ENCODE results near the gene BRINP3.

Gene BRINP3

DNA sequence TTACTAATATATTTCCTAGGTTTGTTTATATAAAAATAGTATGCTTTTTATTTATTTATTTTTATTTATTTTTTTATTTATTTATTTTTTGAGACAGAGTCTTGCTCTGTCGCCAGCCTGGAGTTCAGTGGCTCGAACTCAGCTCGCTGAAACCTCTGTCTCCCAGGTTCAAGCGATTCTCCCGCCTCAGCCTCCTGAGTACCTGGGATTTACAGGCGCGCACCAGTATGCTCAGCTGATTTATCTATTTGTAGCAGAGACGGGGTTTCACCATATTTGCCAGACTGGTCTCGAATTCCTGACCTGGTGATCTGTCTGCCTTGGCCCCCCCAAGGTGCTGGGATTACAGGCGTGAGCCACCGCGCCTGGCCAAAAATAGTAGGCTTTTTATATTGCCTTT lies 33.2 kb downstream of the BRINP3 start:
- DNase-seq: no peak

DNA sequence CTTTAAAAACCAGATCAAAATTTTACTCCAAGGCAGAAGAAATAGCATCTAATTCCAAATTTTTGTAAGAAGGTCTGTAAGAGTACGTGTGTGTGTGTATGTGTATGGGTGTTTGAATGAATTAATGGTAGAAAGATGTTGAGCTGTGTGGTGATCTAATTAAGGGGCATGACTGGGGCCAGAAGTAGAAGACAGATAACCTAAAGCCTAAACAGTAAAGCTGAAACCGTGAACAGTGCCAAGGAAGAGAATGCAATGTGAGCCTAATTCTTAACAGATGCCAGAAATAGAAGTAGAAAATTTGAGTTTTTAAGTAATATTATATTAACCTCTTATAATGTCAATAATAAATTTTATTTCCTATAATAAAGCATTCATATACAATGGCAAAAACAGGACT lies 38.2 kb downstream of the BRINP3 start:
- no peak for DNase-seq

DNA sequence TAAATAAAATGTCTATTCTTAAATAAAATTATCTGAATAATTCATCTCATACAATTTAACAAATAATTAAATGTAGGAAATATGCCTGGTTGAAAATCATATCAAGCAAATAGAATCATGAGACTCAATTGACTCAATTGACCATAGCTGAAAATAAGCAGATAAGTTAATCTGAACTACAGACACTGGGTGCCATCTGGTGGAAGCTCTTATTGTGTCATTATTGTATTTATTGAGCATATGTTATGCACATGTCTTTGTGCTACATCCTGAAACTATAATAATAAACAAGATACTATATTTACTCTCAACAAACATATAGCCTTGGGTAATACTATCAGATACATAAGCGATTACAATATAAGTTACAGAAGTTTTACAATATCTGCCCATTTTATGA lies 41.0 kb downstream of the BRINP3 start:
- no peak for DNase-seq

DNA sequence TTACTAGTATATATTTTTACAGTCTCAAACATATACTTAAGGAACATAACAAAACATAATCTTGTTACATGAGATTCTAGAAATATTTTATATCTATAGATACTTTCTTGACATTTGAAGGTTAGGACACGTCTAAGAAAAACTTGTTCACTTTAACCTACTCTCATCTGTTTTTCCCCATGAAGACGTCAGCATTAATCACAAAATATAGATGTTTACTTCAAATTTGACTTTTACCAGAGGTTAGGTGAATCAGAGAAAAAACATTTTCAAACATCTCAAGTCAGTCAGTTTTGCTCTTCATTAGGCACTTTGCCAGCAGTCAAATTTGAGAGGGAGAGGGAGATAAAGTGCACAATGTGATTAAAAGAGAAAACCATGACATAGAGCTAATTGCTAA lies 47.7 kb downstream of the BRINP3 start:
- DNase-seq: no peak

DNA sequence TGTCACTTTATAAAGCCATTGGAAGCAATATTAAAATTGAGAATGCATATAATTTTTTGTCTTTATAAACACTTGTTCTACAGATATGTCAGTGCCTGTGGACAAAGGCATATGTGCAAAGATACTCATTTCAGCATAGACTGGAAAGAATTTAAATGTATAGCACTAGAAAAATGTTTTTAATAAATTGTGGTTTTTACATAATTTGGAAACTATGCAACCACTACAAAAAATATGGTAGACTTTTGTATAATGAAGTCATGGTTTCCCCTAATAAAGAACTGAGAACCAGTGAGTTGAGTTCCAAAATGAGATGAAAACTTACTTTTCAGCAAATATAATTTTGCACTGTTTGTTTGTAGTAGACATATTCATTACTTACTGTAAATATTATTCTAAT lies 48.5 kb downstream of the BRINP3 start:
- no peak for DNase-seq

DNA sequence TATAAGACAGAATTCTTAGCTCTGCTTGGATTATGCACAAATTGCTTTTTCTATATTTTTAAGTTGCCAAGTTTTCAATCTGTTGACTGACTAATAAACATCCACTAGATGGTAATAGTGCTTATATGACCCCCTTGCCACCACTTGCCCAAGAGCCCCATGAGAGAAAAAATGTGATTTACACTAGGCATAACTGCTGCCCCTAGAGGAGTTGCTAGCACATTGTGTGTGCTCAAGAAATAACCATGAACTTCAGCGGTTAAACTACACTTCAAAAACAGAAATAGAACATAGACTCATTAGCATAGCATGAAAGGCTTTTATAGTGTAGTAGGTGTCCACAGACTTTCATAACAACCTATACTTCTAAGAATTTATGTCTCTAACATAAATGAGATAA lies 61.4 kb downstream of the BRINP3 start:
- DNase-seq: no peak

DNA sequence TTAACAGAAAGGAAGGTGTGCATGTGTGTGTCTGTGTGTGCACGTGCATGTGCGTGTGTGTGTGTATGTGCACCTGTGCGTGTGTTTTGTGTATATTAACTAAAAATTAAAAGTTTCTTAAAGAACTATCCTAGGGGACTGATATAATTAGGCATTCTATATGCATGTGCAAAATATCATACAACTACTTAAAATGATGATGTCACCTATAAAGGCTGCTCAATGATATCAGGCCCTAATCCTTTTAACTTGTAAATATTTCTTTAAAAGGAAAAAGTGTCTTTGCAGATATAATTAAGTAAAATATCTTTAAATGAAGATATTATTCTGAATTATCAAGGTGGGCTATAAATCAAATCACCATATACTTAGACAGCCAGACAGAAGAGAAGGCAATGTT lies 64.5 kb downstream of the BRINP3 start:
- no peak for DNase-seq

DNA sequence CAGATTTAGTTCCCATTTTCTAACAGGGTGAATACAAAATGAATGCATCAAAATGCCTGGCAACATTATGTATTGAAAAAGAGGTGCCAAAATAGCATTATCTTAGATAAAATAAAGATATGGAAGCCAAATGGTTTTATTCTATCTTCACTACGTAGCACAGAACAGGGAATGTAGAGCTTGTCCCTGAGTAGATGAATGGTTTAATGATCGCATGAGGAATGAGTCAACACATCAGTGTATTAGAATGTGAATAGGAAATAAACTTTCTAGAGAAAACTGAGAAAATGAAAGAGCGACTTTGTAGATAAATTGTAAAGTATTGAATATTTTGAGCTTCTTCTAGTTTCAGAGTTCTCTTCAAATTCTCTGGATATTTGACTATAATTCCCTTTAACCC lies 74.3 kb downstream of the BRINP3 start:
- no peak for DNase-seq

DNA sequence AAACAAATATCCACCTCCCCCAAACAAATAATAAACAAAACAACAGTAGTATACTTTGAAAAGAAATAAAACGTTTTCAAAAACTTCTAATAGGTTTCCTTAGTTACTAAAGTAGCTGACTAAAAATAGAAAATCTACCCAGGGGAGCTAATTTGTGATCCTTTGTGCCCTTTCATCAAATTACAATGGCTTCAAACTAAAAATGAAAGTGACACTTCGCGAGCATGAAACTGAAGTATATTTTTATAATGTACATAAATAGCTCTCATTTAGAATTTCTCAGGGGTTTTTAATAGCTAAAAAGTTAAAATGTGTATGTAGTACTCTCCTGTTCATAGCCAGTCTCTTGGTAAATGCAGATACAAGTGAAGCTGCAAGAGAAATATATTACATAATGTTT lies 78.4 kb downstream of the BRINP3 start:
- DNase-seq: no peak

DNA sequence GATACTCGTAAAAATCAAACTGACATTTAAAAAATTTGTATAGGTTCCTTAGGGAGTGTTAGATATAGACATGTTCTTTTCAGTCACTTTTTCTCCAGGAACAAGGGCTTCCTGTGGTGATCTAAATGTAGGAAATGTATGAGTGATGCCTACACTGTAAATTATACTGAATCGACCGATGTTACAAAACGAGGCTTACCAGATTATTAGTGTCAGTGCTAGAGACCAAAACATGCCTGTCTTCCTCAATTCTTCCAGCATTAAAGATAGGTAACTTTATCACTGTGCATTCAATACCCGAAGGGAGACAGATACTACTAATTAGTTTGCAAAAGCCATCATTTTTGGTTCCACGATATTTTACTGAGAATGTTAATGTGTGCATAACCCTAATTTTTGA lies 86.1 kb downstream of the BRINP3 start:
- DNase-seq: no peak

DNA sequence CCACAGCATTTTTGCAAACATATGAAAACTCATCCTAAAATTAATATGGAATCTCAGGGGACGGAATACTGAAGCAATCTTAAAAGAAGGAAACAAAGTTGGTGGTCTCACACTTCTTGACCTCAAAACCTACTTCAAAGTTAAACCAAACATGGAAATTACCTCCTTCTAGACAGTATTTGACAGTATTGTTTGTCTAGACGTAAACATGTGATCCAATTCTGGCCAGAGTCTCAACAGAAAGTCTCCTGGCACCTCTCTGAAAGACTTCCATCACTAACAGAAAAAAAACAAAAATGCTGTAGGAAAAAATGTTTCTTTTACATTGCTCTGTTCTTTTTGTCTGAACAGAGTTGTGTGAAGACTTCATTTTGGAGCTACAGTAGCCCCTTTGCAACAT lies 99.7 kb downstream of the BRINP3 start:
- no peak for DNase-seq

DNA sequence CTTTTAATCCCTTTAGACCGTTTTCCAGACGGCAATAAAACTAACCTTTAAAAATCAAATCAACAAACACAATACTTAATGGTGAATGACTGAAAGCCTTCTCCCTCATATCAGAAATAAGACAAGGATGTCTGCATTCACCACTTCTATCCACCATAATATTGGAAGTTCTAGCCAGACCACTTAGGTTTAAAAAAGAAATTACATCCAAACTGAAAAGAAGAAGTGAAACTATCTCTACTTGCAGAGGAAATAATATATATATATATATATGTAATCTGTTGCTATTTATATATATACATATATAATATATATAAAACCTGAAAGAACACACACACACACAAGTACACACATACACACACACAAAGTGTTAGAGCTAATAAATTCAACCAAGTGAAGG lies 100.4 kb downstream of the BRINP3 start:
- no peak for DNase-seq

DNA sequence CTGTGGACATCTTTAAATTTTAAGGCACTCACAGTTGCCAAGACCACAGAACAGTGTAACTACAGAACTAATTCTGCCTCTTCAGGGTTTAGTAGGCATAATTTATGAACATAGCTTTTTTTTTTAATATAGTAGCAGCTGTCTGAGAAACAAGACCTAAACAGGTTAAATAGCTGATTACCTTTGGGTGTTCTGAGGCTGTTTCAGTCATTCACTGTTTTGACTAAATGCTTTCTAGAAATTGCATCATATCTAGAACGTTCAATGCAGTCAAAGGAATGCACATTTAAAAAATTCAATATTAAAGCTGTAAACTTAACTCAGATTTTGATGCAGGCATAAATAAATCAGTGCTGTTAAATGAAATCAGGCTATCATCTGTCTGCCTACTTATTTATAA lies 101.6 kb downstream of the BRINP3 start:
- DNase-seq: no peak

DNA sequence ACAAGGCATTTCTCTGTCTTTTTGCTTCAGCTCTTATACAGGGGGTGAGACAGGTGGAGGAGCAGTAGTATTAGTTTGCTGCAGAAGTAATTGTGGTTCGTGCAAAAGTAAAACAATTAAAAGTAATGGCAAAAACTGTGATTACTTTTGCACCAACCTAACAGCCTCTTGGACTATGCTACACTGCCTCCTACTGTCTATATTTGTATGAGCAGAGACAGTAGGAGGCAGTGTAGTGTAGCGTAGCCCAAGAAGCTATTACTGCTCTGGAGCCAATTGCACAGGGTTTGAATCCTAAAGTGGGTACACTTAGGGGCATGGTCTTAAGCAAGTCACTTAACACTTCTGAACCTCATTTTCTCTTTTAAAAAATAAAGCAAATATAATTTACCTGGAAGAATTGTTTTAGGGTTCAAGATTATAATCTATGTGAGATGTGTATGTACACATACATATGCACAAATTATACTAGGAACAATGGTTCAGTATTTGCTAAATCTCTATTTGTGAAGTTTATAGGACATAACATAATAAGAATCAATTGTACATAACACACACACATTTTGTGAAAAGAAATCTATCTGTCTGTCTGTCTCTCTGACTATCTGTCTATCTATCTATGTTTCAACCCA lies 103.8 kb downstream of the BRINP3 start:
- no peak for DNase-seq

DNA sequence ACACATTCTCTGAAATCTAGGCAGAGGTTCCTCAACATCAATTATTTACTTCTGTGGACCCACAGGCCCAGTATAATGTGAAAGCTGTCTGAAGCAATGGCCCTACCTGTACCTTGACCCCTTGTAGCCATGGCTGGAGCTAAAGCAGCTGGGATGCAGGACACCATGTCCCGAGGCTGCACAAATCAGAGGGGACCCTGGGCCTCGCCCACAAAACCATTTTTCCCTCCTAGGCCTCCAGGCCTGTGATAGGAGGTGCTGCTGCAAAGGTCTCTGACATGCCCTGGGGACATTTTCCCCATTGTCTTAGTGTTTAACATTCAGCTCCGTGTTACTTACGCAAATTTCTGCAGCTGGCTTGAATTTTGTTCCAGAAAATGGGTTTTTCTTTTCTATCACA lies 110.5 kb downstream of the BRINP3 start:
- DNase-seq: no peak

DNA sequence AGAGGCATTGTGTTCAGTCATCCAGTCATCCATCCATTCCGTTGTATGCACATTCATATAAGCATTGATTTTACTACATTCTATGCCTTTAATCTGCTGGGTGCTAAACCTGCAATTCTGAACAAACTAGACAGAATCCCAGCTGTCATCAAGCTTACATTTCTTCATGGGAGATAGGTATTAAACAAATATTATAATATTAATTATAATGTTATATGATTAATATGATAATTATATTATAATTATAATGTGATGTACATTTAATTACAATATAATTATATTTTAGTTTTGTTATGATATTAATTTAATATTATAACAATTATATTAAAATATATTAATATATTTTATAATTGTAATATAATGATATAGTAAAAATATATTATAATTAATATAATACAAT lies 112.4 kb downstream of the BRINP3 start:
- no peak for DNase-seq

DNA sequence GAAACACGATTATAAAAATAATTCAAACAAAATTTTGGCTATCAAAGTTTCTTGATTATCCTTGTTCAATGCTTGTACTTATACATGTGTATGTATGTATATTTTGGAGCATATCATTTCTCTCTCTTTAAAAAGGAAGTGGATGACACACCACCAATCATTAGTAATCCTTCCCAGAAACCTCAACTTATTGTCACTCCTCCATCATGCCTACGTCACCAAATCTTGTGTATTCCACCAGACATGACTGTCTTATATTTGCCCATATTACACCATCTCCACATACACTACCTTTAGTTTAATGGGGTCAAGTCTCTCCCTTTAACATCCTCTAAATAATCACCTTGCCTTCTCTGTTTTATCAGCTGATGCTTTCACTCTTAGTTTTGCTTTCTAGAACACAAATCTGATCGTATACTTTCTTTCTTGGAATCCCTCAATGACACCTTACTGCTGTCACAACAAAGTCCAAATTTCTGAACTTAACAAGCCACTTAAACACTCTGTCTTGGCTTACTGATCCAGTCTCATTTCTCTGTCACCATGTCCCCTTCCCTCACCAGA lies 124.0 kb downstream of the BRINP3 start:
- DNase-seq: no peak

DNA sequence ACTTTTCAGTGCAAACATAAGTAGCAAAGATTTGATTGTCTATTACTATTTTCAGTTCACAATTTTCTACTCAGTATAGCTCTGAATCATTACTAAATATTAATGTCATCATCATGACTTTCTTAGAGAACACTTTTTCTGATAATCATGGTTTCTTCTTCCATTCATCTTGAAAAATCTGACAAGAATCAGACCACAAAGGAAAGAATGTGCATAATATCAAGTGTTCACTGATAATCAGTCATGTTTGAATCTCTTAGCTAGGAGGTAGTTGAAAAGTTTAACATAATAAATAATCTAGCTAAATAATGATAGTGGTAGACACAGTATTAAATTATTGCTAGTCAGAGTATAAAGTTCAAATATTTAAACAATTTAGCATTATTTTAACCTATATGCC lies 133.2 kb downstream of the BRINP3 start:
- DNase-seq: no peak

DNA sequence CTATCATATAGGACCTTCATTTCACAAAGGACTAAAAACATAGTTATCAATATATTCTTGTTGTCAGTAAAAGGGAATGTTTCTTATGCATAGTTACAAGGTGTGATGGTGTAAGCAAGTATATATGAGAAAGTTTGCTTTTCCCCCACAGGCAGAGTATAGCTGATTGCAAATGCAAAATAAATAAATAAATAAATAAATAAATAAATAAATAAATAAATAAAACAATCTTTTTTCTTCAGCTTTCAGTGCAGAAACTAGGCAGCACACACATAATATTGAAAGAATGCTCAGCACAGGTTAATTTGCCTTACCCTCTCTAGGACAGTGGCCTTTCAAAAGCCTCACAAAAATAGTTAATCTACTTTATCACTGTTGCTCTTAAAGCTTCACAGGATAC lies 138.8 kb downstream of the BRINP3 start:
- no peak for DNase-seq

DNA sequence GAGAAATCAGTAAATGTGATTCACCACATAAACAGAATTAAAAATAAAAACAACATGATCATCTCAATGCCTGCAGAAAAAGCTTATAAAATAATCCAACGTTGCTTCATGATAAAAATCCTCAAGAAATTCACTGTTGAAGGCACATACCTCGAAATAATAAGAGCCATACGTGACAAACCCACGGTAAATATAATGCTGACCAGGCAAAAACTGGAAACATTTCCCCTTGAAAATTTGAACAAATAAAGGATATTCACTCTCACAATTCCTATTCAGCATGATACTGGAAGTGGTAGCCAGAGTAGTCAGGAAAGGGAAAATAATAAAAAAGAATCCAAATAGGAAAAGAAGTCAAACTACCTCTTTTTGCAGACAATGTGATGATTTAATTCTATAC lies 148.8 kb downstream of the BRINP3 start:
- no peak for DNase-seq

DNA sequence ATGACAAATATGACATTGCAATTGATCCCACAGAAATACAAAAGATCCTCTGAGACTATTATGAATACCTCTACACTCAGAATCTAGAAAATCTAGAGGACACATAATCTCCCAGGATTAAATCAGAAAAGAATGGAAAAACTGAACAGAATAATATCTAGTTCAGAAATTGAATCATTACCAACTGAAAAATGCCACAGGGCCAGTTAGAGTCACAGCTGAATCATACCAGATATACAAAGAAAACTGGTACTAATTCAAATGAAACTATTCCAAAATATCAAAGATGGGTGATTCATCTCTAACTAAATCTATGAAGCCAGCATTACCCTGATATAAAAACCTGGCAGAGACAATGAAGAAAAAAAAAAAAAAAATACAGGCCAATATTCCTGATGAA lies 149.3 kb downstream of the BRINP3 start:
- DNase-seq: no peak

DNA sequence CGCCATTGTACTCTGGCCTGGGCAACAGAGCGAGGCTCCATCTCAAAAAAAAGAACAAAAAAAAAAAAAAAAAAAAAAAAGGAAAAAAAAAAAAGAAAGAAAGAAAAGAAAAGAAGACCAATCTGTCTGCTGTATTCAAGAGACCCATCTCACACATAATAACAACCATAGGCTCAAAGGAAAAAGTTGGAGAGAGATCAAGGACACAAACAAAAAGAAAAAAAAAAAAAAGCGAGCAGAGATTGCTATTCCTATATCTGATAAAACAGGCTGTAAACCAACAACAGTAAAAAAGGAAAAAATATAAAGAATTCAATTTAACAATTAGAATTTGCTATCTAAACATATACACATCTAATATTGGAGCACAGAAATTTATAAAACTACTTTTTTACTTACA lies 150.4 kb downstream of the BRINP3 start:
- DNase-seq: no peak

DNA sequence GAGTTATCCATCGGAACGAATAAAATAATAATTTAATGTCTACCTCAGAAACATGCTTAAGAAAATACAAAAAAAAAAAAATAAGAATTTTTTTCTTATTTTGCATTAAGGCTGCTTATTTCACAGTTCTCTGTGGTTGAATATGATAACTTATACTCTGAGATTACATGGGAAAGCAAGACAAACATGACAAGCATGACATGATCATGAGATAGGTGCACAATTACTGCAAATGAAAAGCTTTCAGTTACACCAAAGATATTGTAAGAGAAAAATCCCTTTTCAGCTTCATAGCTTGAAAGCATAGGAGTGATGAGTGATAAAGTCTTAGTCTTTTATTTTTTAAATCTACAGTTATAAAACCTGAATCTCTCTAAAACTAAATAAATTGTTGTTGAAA lies 154.1 kb downstream of the BRINP3 start:
- DNase-seq: no peak

DNA sequence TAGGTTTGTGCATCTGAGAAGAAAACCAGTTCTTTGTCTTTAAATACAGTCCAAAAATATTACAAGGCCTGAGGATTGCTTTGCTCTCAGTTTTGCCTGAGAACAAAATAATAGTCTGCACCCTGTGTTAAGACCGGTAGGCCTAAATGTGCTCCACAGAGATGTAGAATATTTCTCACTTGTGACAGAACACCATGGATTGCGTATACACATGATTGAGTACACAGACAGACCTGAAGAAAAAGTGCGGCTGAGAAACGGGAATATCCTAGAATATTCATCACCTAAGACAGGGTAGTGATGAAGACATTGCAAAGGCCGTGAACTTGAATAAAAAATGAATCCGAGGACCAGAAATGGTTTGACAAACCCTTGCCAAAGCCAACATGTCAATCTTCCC lies 155.4 kb downstream of the BRINP3 start:
- no peak for DNase-seq

DNA sequence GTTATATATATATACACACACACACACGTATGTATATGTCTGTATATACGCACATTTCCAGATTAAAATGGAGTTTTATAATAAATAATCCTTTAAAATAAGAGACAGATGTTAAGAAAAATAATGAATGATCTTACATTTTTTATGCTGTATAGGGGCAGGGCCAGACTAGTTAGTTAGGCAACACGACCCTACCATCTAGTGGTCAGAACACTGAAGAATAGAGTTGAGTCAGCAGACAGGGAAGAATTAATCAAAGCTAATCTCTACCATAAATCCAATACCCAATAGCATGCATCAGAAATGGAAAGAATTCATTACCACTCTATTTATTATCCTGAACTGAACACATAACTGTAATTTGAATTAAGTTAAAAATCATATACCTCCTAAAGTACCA lies 156.7 kb downstream of the BRINP3 start:
- DNase-seq: no peak

DNA sequence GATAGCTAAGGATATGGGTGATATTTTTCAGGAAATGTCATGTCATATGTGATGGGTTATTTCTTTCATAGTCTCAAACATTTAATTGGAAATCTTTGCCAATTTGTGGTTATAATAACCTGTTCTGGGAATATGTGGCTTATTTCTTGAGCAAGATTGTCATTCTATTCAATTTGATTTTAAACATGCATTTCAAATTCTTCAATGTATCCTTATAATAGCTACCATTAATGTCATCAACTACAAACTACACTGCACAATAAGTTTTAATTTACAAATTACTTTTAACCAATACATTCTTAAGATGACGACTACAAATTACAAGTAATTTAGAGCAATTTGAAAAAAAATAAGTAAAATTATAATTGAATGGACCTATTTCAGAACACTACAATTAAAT lies 164.9 kb downstream of the BRINP3 start:
- no peak for DNase-seq
